ENCODE results near the gene FGR.

The FGR gene

GRCh38 chr1:27583479-27583878, 51.5 kb downstream of the FGR start:
- no peak for DNase-seq

- DNase-seq: no peak
Measured at GRCh38 chr1:27581823-27582243, 53.2 kb downstream of the FGR start.

DNA sequence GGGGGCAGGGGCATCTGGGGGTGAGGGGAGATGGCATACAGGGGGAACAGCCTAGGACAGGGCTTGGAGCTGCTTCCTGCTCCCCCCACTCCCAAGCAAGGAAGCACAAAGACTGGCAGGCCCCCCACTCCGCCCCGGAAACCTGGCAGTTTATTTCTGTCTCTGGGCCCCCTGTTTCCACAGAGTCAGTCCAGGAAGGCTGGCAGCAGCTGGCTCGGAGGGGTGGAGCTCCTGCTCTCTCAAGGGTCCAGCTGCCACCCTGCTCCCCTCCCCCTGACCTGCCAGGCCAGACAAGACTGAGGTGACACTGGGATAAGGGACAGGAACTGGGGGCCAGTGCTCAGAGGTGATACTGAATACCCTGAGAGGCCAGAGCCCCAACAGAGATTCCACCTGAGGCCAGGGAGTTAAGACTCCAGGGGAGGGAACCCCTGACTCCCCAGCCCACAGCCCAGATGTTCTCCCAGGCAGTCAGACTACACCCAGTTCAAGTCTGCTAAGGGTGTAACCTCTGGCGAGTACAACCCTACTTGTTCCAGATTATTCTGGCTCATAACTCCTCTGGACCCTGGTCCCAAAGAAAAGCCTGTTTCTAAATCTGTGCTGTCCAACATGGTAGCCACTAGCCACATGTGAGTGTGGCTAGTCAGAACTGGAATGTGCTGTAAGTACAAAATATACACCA, 57.3 kb downstream of the FGR start:
- DNase-seq: no peak

- no peak for DNase-seq
Measured at GRCh38 chr1:27576806-27577227, 58.2 kb downstream of the FGR start.

- DNase-seq: no peak
Measured at GRCh38 chr1:27575840-27576331, 59.1 kb downstream of the FGR start.

DNA sequence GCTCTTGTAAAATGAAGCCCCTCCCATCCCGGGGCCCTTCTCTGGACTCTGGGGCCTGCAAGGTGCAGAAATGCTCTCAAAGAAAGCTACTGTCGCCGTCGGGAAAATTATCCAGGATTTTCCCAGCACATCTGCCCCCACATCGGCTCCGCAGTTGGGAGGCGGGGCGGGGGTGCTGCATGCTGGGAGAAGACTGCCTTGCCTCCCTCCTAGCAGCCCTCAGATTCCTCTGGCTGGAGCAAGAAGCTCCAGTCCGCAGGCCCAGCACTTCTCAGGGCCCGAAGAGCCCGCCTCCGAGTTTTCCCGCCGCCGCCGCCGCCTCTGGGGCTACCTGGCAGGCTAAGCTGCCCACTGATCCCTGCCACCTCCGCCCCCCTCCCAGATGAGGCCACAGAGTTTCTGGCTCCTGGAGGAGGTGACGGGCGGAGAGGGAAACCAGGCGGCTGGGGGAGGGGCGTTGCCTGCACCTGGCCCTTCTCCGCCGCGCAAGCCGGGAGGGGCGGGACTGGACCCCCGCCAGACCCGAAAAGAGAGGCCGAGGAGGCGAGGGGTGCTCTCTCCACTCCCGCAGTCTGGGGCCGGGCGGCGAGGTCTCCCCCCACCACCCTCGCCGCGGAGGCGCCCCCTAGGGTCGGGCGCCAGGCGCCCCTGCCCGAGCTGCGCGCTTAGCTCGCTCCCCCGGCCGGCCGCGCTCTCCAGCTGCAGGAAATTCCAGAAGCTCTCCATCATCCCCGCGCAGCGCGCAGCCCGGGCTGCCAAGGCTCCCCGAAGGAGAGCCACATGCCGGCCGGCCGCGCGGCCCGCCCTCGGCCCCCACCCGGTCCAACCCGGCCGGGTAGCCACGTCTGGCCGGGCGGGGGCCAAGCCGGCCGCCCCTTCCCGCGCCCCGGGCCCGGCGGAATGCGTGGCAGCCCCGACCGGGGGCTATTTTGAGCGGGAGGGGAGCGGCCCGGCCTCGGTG, 59.8 kb downstream of the FGR start:
- DNase-seq: no peak

DNA sequence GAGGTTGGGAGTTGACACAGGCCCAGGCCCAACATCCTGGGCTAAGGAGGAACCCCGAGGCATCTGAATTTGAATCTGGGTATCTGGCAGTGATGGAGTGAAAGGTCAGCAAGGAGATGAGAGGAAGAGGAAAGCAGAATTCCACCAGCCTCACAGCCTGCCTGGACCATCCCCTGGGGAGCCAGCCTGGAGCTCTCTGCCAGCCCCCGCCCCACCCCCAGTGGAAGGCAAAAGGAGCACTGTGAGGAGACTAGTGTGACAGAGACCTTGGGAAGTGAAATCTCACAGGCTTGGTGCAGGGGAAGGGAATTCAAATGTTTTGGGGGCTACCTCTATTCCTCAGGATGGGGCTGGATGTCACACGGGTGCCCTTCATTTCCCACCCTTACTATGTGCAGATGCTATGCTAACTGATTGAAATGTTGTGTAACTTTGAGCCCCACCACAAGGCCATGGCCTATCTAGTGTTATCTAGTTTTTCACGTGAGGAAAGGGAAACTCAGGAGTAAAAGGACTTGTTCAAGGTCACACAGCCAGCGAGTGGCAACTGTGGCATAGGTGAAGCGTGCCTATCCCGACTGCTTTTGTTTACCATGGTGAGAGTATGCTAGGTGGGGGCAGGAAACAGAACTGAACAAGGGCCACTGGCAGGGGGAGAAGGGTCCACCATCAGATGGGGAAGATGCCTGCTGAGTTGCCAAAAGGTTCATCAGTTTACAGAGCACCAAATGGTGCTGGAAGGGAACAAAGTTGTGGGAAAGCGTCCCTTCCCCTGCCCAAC, 60.8 kb downstream of the FGR start:
- DNase-seq: no peak

GRCh38 chr1:27572679-27573426, 62.1 kb downstream of the FGR start:
- DNase-seq: no peak

DNA sequence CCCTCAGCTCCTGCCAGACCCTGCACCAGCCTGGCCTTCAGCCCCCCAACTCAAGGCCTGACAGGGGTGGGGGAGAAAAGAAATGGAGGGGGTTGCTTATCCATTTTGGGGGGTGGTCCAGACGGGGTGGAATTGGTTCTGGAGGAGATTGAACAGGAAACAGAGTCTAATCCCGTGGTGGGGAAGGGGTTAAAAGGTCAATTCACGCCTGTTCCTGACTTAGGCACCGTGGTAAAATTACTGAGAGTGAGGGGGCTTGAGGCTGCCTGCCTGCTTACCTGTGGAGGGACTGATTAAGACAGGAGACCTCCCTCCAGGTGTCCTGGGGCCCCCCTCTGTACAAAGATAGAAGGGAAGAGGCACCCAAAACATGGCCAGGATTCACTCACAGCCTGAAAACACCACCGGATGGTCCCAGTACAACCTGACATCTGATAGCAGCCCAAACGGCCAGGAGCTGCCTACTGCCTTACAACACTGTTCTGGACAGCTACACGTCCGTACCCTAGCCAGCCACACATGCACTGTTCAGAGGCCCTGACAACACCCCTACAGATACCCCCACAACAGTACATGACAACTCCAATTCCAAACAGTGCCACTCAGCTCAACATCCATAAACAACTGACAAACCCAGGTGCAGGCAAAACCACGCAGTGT, 62.8 kb downstream of the FGR start:
- DNase-seq: no peak

- DNase-seq: no peak
Measured at GRCh38 chr1:27571439-27572018, 63.5 kb downstream of the FGR start.

DNA sequence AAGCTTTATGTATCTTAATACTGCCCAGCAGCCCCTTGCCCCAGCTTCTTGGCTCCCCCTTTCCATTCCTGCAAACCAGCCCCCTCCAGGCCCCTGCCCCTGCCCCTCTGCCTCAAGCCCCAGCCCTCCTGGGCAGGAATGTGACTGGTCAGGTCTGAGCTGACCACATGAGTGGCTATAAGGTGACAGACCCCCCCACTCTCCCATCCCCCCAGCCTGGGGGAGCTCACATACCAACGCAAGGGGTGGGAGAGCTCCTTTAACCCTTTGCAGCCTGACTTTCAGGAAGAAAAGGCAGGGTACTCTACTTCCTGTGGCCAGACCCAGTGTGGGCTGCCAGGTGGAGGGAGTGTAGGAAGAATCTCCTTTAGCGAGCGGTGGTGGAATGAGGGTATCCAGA, 64.2 kb downstream of the FGR start:
- DNase-seq: no peak

DNA sequence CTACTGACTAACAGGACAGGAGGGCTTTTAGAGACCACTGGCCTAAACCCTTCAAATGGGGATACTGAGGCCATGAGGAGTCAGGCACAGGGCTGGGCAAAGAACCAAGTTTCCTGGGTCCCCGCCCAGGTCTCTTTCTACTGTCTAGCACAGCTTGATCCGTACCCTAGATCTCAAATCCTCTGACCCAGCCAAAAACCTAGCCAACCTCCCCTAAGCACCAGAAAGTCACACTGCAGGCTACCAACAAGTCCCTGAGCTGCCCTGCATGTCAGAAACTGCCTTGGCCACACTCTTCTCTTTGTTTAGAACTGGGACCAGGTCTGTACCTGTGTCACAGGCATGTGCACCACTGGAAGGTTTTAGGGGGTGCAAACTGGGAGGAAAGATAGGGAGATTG, 64.6 kb downstream of the FGR start:
- DNase-seq: no peak

DNA sequence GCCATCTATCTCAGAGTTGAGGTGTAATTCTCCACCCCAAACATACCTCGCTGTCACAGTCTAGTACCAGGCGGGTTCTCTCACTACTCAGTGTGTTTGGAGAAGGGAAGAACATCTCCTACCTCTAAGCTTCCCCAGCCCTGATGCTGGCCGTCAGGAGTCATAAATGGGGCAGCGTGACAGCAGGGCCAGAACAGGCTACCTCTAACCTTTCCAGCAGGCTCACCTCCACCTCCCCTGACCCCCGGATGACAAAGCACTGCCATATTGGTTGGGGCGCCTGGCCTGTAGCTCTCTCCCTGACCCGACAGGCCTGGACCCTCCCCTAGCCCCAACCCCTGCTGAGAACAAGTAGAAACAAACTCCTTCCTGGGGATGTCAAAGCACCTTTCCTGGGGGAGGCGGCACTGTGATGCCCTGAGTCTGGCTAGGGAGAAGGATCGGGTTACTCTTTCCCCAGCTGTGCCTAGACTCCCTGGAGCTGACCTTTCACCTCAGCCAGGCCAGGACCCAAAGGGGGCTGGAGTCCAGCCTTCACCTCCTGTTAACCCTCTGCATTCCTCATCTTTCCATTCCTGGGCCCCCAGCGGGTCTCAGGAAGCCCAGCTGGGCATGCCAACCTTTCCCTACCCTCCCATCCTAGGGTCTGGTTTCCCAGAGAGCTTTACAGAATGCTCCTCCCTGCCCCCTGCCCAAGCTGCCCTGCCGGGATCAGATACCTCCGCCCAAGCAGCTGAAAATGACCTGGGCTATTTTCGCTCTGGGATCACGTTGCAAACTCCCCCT, 65.3 kb downstream of the FGR start:
- DNase-seq: no peak

- no peak for DNase-seq
Measured at GRCh38 chr1:27569088-27569460, 65.9 kb downstream of the FGR start.

DNA sequence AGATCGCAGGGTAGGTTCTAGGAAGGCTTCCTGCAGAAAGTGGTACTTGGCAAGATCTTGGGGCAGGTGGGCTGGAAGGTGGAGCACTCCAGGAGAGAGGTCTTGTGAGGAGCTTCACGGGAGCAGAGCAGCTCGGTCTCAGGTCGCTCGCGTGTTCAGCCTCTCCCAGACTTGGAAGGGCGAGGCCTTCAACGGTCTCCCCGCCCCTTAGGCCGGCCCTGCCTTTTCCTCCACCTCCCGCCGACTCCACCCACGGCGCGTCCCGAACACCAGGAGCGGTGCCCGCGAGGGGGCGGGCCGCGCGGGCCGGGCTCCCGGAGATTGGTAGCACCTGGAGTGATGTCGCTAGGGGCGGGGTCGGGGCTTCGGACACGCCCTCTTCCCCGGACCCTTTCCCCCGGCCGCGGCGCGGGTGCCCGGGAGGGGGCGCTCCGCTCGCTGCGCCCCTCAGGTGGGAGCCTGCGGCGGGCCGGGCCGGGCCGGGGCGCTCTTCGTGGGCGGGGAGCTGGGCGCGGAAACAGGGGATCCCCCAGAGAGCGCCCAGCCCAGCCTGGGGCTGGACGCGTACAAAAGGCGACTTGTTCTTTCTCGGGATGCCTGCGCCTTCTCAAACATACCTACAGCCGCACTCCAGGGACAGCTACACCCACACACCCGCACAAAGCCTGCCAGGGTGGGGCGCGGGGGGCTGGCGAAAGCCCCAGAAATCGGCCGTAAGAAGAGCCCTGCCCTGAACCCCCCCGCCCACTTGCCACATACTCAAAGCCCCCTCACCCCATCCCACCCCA, 66.5 kb downstream of the FGR start:
- no peak for DNase-seq

- no peak for DNase-seq
Measured at GRCh38 chr1:27567971-27568299, 67.0 kb downstream of the FGR start.

- no peak for DNase-seq
Measured at GRCh38 chr1:27567146-27567526, 67.8 kb downstream of the FGR start.

- DNase-seq: no peak
Measured at GRCh38 chr1:27566462-27567145, 68.4 kb downstream of the FGR start.

All from KG1 (cell line).